T-cell (primary cell): ENCODE measurements around the gene PRKN. TPM values are rescaled to one million over a fixed set of nuclear protein-coding genes. Genes with fewer than 3 reads are reported as not detected.

Experiments used
- ATAC-seq, 4 experiments: fragments of 200-7000 bp in 3 of 4; fragments of 150-1000 bp in 1 of 4; cut with Tn5 transposase; replicated peaks in 1 of 4; 1 replicate in 3 of 4; 2 replicates in 1 of 4; pipeline ENCODE4 v1.10.0; 2021; ENCODE audit warnings: moderate library complexity in 3 of 4, mild to moderate bottlenecking in 2 of 4, moderate number of reproducible peaks in 1 of 4
- CTCF ChIA-PET, 2 donors: fragments of 300-600 bp; sonication (Branson Sonifier 250); formaldehyde crosslinking; loops; one replicate each; lab custom pipeline; 2022; ENCODE audit warnings: antibody characterized with exemption in 2 of 2; lab: Charles Lee
- POLR2A ChIA-PET, 2 donors: fragments of 300-600 bp; sonication (Branson Sonifier 250); formaldehyde crosslinking; loops; one replicate each; lab custom pipeline; 2022; ENCODE audit warnings: antibody characterized with exemption in 2 of 2; lab: Charles Lee
- DNase-seq, 35 experiments: peaks; one replicate each; pipeline versions ENCODE4 v3.0.0 to v3.0.0-alpha.2; 2013 to 2023
- H3K27ac ChIP-seq: one replicate; pipeline ENCODE4 v1.5.1; 2013; ENCODE audit warnings: low read length
- H3K27me3 ChIP-seq, 2 experiments: replicated peaks in 1 of 2; 1 replicate in 1 of 2; 2 replicates in 1 of 2; pipeline versions ENCODE4 v1.6.1 to v1.7.0; 2013; ENCODE audit warnings: low read length in 1 of 2, mixed read lengths in 1 of 2; ENCODE audit not compliant: control insufficient read depth in 2 of 2, insufficient read depth in 2 of 2; ENCODE audit errors: extremely low read depth in 1 of 2
- H3K36me3 ChIP-seq, 2 donors: 1 replicate in 1 of 2; 2 replicates in 1 of 2; pipeline versions ENCODE4 v1.6.1 to v1.7.0; 2013; ENCODE audit warnings: low read length in 1 of 2; ENCODE audit not compliant: control insufficient read depth in 2 of 2, insufficient read depth in 1 of 2; ENCODE audit errors: extremely low read depth in 1 of 2
- H3K4me1 ChIP-seq, 2 experiments: 1 replicate in 1 of 2; 2 replicates in 1 of 2; pipeline versions ENCODE4 v1.6.1 to v1.7.0; 2013; ENCODE audit warnings: low read length in 2 of 2, mixed read lengths in 1 of 2; ENCODE audit not compliant: insufficient read depth in 2 of 2, control insufficient read depth in 1 of 2; ENCODE audit errors: extremely low read depth in 1 of 2
- H3K4me3 ChIP-seq, 2 donors: 1 replicate in 1 of 2; 2 replicates in 1 of 2; pipeline versions ENCODE4 v1.5.1 to v1.7.0; 2013; ENCODE audit warnings: mild to moderate bottlenecking in 2 of 2, low read length in 1 of 2, moderate library complexity in 1 of 2; ENCODE audit not compliant: control insufficient read depth in 1 of 2; ENCODE audit errors: extremely low read depth in 1 of 2
- H3K9me3 ChIP-seq: 2 replicates; pipeline ENCODE4 v1.7.0; 2013
- H3K27ac Mint-ChIP-seq, 2 donors: one replicate each; pipeline ENCODE4 v1.8.0; 2020 to 2021; ENCODE audit warnings: mild to moderate bottlenecking in 2 of 2, mixed read lengths in 2 of 2
- H3K27me3 Mint-ChIP-seq, 2 donors: one replicate each; pipeline ENCODE4 v1.8.0; 2021 to 2022; ENCODE audit warnings: mixed read lengths in 2 of 2
- H3K36me3 Mint-ChIP-seq: one replicate; pipeline ENCODE4 v1.8.0; 2021; ENCODE audit warnings: mixed read lengths
- H3K4me1 Mint-ChIP-seq, 3 donors: one replicate each; pipeline ENCODE4 v1.8.0; 2020 to 2022; ENCODE audit warnings: mixed read lengths in 3 of 3, mild to moderate bottlenecking in 1 of 3
- H3K4me3 Mint-ChIP-seq, 3 donors: one replicate each; pipeline ENCODE4 v1.8.0; 2020 to 2022; ENCODE audit warnings: mild to moderate bottlenecking in 3 of 3, mixed read lengths in 3 of 3, moderate library complexity in 3 of 3
- H3K9me3 Mint-ChIP-seq, 3 donors: one replicate each; pipeline ENCODE4 v1.8.0; 2020 to 2022; ENCODE audit warnings: mixed read lengths in 3 of 3
- WGBS: methylation state at CpG from one replicate; pipeline ENCODE4 v1.1.5; 2013; ENCODE audit warnings: missing lambda C conversion rate; ENCODE audit not compliant: insufficient coverage; 5-methylcytosine and 5-hydroxymethylcytosine counted together
- total RNA-seq, 35 experiments: library from RNA in 6 of 35; stranded (reverse) in 6 of 35; fragments of 120-200 nt in 1 of 35; gene quantifications; one replicate each; pipeline versions ENCODE4 v1.2.1 to v1.2.4 and lab custom pipeline; 2013 to 2026

PRKN gene
- total RNA-seq, 5 donors from 2014 or later (not counting 1 experiment from before 2014, with no cell fraction given) = 3.4 to 7.7 (median 6.1) TPM

GRCh38 chr6:162085561-162085960 lies 642.0 kb downstream of the PRKN start:
- CTCF ChIA-PET = no interaction called here
- no peak overlapping the region for H3K4me3 Mint-ChIP-seq
- H3K4me3 ChIP-seq = no peak overlapping the region
- ATAC-seq (no peak), DNase-seq (no peak)
- H3K27ac ChIP-seq = no peak overlapping the region
- no CpG with 5 or more reads among the region's 1 CpG for WGBS
- H3K36me3 Mint-ChIP-seq = no peaks in the 10 kb centered on the region
- H3K27me3 ChIP-seq = no peaks in the 10 kb centered on the region
- no peaks in the 10 kb centered on the region for H3K4me1 Mint-ChIP-seq
- no peak overlapping the region for H3K27ac Mint-ChIP-seq
- H3K36me3 ChIP-seq = no peaks in the 10 kb centered on the region
- POLR2A ChIA-PET = no interaction called here
- no peaks in the 10 kb centered on the region for H3K27me3 Mint-ChIP-seq
- no peaks in the 10 kb centered on the region for H3K4me1 ChIP-seq
- no peaks in the 10 kb centered on the region for H3K9me3 ChIP-seq
- peaks cover 9 to 22% (median 17%) of the 10 kb centered on the region in 3 donors for H3K9me3 Mint-ChIP-seq

- Mint-ChIP-seq H3K27ac (no peak overlapping the region), H3K4me1 (no peaks in the 10 kb centered on the region), H3K9me3 (peaks cover 9 to 13% (median 12%) of the 10 kb centered on the region in 3 donors), H3K4me3 (no peak overlapping the region), H3K36me3 (no peaks in the 10 kb centered on the region), H3K27me3 (no peaks in the 10 kb centered on the region)
- no peak overlapping the region for H3K4me3 ChIP-seq
- no peaks in the 10 kb centered on the region for H3K36me3 ChIP-seq
- DNase-seq (no peak), ATAC-seq (no peak)
- WGBS = no CpG with 5 or more reads among the region's 1 CpG
- no peak overlapping the region for H3K27ac ChIP-seq
- no peaks in the 10 kb centered on the region for H3K9me3 ChIP-seq
- ChIA-PET POLR2A (no interaction called here), CTCF (no interaction called here)
- H3K27me3 ChIP-seq = no peaks in the 10 kb centered on the region
- H3K4me1 ChIP-seq = no peaks in the 10 kb centered on the region
Observed at GRCh38 chr6:162082520-162082919, 645.0 kb downstream of the PRKN start.

- H3K27me3 Mint-ChIP-seq = no peaks in the 10 kb centered on the region
- ChIA-PET CTCF (no interaction called here), POLR2A (no interaction called here)
- DNase-seq (no peak), ATAC-seq (no peak)
- peaks cover 16 to 21% (median 17%) of the 10 kb centered on the region in 3 donors for H3K9me3 Mint-ChIP-seq
- no peaks in the 10 kb centered on the region for H3K4me1 Mint-ChIP-seq
- Histone ChIP-seq H3K27ac (no peak overlapping the region), H3K9me3 (no peaks in the 10 kb centered on the region), H3K4me1 (no peaks in the 10 kb centered on the region), H3K4me3 (no peak overlapping the region), H3K27me3 (no peaks in the 10 kb centered on the region), H3K36me3 (no peaks in the 10 kb centered on the region)
- no peak overlapping the region for H3K27ac Mint-ChIP-seq
- no peaks in the 10 kb centered on the region for H3K36me3 Mint-ChIP-seq
- 100% methylated on average over 1 of the region's 4 CpGs for WGBS
- no peak overlapping the region for H3K4me3 Mint-ChIP-seq
Observed at GRCh38 chr6:162078667-162079066, 648.9 kb downstream of the PRKN start.

- H3K27ac Mint-ChIP-seq = no peak overlapping the region
Observed at GRCh38 chr6:162078126-162078525, 649.4 kb downstream of the PRKN start.

DNA sequence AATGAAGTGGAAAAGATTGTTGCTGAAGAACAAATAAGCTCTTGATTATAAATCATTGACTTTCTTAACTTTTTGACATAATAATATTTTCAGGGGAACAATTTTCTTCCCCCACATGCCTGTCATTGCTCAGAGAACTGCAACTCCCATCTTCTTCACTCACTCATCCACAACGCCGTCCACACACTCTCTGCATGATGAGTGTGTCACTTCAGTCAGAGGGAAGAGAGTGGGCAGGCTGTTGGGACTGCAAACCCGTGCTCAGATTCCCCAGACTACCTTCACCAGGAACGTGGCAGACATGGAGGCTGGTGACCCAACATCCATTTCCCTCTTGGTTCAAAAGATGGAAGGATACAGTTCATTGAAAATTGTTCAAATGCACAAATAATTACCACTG lies 650.8 kb downstream of the PRKN start:
- no peaks in the 10 kb centered on the region for H3K36me3 ChIP-seq
- no peaks in the 10 kb centered on the region for H3K4me1 Mint-ChIP-seq
- ChIA-PET CTCF (no interaction called here), POLR2A (no interaction called here)
- ATAC-seq (no peak), DNase-seq (no peak)
- H3K27ac ChIP-seq = no peak overlapping the region
- H3K27me3 ChIP-seq = no peaks in the 10 kb centered on the region
- H3K9me3 ChIP-seq = peaks cover 1% of the 10 kb centered on the region
- no peaks in the 10 kb centered on the region for H3K27me3 Mint-ChIP-seq
- H3K4me3 ChIP-seq = no peak overlapping the region
- H3K36me3 Mint-ChIP-seq = no peaks in the 10 kb centered on the region
- H3K9me3 Mint-ChIP-seq = peaks cover 15 to 25% (median 17%) of the 10 kb centered on the region in 3 donors
- WGBS = no CpG with 5 or more reads among the region's 4 CpGs
- H3K4me1 ChIP-seq = no peaks in the 10 kb centered on the region
- no peak overlapping the region for H3K27ac Mint-ChIP-seq
- no peak overlapping the region for H3K4me3 Mint-ChIP-seq

More at GRCh38 chr6:162078126-162078525, 649.4 kb downstream of the PRKN start:
- Histone ChIP-seq H3K36me3 (no peaks in the 10 kb centered on the region), H3K9me3 (no peaks in the 10 kb centered on the region), H3K4me3 (no peak overlapping the region), H3K27me3 (no peaks in the 10 kb centered on the region), H3K27ac (no peak overlapping the region), H3K4me1 (no peaks in the 10 kb centered on the region)
- Mint-ChIP-seq H3K9me3 (peaks cover 16 to 21% (median 17%) of the 10 kb centered on the region in 3 donors), H3K36me3 (no peaks in the 10 kb centered on the region), H3K4me3 (no peak overlapping the region), H3K4me1 (no peaks in the 10 kb centered on the region), H3K27me3 (no peaks in the 10 kb centered on the region)
- CTCF ChIA-PET = no interaction called here
- POLR2A ChIA-PET = no interaction called here
- no peak for ATAC-seq
- no peak for DNase-seq
- 96% methylated on average over 2 of the region's 3 CpGs for WGBS

GRCh38 chr6:162074641-162075275 lies 652.8 kb downstream of the PRKN start:
- H3K36me3 Mint-ChIP-seq = no peaks in the 10 kb centered on the region
- ATAC-seq = no peak
- H3K4me1 ChIP-seq = no peaks in the 10 kb centered on the region
- no peaks in the 10 kb centered on the region for H3K36me3 ChIP-seq
- no peak overlapping the region for H3K4me3 Mint-ChIP-seq
- H3K27me3 ChIP-seq = no peaks in the 10 kb centered on the region
- ChIA-PET CTCF (no interaction called here), POLR2A (no interaction called here)
- H3K4me1 Mint-ChIP-seq = no peaks in the 10 kb centered on the region
- H3K4me3 ChIP-seq = no peak overlapping the region
- 100% methylated on average over 3 of the region's 10 CpGs for WGBS
- H3K9me3 Mint-ChIP-seq = peaks cover 16 to 31% (median 17%) of the 10 kb centered on the region in 3 donors
- H3K27me3 Mint-ChIP-seq = no peaks in the 10 kb centered on the region
- H3K27ac Mint-ChIP-seq = no peak overlapping the region
- peaks cover 4% of the 10 kb centered on the region for H3K9me3 ChIP-seq
- no peak for DNase-seq
- H3K27ac ChIP-seq = no peak overlapping the region
